ENCODE measurements around the gene IRAK1BP1.
A peak's percentile ranks its signal among the peaks of the same experiment; 100 is the strongest.
"Not testable (repeated sequence)": the region's sequence is repeated elsewhere in the genome, so short reads cannot be mapped to it uniquely, and the experiment has no call there.

IRAK1BP1 gene

DNA sequence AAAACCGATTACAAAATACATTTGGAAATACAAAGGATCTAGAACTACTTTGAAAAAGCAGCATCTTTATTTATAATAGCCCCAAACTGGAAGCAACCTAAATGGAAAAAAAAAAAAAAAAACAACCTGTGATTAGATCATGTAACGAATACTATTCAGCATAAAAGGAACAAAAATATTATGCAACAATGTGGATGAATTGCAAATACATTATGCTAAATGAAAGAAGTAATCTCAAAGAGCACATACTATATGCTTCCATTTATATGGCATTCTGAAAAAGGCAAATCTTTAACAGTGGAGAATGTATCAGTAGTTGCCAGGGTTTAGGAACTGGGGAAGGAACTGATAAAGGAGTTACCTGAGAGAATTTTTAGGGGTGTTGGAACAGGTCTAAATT, 28.9 kb downstream of the IRAK1BP1 start:
- DNase-seq = no peak

DNA sequence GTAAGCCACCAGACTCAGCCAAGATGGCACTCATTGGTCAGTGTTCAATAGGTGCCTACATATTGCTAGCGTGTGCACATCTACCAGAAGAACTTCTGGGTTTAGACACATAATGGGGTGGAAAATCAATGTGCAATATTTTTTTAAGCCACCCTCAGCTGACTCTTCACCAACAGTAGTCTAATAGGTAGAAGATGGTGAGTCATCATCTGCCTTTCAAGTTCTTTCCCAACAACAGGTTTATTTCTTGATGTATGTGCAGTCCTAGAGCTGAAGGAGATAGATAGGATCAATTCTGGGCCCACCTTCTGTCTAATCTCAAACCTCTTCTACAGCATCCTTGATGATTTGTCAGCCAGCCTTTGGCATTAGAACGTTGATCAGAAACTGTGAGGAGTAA, 41.3 kb downstream of the IRAK1BP1 start:
- no peak for DNase-seq

DNA sequence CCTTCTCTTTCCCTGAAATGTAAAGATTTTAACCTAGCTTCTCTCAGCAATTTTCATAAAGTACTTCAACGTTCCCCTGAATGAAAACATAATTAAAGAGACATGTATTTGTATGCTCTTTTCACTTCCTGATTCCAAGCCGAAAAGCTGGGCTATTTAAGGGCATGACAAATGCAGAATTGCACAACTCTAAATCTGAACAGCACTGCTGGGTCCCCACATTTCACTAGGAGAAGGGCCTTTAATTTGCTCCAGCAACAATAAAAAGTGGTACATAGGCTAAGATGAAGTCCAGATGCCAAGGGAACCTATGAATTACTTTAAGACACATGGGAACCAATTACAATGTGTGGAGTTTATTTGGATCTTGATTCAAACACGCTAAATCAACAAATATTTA, 42.0 kb downstream of the IRAK1BP1 start:
- no peak for DNase-seq

DNA sequence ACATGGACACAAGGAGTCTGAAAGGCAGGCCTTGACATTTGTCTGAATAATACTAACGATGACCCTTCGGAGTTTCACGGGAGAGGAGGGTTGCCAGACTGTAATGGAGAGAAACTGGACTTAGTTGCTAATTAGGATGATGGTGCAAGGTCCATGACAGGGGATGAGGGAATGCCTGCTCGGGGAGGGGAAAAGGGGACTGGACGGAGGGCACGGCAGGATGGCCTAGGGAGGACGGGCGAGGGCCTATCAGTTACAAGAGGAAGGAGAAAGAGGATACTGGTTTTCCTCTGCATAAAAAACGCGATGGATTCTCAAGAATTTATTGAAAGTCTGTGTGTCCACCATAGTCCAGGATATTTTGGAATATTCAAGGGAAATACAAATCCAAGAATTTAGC, 42.7 kb downstream of the IRAK1BP1 start:
- no peak for DNase-seq

DNA sequence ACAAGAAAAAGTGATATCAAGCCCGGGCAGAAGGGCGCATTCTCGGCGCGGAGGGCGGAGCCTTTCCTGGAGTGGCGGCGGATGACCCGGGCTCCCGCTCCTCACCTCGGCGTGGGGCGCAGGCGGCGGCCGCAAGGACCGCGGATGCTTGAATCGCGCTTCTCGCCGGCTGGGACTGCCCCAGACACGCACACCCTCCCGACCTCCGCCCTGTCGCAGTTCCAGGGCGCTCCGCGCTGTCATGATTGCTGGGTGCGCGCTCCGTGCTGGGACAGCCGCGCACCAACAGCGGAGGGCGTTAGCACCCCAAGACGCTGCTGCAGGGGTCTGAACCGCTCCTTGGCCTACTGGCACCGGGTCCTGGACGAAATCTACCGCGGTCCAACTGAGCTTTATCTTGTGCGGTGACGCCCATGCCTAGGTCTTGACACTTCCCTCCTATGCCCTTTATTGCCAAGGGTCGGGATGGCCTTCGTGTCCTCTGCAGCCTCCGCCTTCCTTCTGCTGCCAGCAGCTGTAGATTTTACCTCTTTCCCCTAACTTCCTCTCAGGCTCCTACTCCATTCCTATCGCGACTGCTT, 43.3 kb downstream of the IRAK1BP1 start:
- no peak for DNase-seq

DNA sequence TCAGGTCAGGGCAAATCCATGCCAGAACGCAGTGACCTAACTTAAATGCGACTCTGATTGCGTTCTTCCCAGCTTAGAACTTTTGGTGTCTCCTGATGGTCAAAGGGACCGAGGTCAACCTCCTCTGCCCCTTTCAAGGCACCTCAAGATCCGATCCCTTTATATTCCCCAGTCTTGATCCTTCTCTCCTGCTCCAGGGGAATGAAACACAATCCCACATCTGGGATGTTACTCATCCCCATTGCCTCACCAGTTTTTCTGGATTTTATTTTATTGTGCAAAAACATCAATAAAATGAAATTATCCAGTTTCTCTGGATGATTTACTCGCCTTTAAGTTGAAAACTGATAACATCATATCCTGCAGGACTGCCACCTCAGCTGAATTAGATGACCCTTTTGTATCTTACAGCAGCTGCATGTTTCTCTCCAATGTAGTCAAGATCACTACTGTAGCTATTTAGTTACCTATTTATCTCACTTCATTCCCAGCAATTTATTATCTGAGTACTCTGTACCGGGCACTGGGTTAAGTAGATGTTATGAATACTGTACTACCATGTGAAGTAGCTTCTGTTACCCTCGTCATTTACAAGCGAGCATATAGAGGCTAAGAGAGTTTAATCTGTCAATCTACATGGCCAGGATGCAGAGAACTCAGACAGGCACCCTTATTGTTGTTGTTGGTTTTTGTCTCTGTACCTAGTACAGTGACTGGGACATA, 44.0 kb downstream of the IRAK1BP1 start:
- DNase-seq = no peak

DNA sequence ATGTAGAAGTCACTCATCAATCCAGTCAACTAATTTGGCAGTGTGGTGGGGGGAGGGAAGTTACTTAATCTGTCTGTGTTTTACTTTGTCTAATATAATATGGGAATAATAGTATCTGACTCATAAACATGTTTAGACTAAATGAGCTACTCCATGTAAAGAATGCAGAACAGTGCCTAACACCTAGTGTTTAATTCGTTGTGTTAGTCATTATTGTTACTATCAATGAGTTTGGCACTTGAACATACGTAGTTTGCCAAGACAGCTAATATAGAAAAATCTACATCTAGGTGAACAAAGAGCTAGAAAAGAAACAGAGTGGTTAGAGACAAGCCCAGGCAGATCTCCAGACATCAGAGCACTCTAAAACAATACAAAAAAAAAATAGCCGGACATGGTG, 49.1 kb downstream of the IRAK1BP1 start:
- no peak for DNase-seq

DNA sequence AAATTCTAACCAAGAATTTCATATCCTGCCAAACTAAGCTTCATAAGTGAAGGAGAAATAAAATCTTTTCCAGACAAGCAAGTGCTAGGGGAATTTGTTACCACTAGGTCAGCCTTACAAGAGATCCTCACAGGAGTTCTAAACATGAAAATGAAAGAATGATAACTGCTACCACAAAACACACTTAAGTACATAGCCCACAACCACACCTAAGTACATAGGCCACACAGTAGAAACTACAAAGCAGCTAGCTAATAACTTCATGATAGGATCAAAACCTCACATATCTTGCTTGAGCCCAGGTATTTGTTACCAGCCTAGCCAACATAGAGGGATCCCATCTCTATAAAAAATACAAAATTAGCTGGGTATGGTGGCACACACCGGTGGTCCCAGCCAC, 50.4 kb downstream of the IRAK1BP1 start:
- DNase-seq = no peak

DNA sequence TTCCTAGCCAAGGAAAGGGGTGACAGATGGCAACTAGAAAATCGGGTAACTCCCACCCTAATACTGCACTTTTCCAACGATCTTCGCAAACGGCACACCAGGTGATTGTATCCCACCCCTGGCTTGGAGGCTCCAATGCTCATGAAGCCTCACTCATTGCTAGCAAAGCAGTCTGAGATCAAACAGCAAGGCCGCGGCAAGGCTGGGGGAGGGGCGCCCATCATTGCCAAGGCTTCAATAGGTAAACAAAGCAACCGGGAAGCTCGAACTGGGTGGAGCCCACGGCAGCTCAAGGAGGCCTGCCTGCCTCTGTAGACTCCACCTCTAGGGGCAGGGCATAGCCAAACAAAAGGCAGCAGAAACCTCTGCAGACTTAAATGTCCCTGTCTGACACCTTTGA, 53.8 kb downstream of the IRAK1BP1 start:
- DNase-seq = not testable (repeated sequence)

DNA sequence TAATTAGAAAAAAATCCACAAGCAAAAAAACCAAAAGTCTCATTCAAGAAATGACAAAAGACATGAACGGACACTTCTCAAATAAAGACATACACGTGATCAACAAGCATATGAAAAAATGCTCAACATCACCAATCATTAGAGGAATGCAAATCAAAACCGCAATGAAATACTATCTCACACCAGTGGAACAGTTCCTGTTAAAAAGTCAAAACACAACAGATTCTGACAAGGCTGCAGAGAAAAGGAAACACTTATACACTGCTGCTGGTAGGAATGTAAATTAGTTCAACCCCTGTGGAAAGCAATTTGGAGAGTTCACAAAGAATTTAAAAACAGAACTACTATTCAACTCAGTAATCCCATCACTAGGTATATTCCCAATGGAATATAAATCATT, 58.0 kb downstream of the IRAK1BP1 start:
- no peak for DNase-seq

DNA sequence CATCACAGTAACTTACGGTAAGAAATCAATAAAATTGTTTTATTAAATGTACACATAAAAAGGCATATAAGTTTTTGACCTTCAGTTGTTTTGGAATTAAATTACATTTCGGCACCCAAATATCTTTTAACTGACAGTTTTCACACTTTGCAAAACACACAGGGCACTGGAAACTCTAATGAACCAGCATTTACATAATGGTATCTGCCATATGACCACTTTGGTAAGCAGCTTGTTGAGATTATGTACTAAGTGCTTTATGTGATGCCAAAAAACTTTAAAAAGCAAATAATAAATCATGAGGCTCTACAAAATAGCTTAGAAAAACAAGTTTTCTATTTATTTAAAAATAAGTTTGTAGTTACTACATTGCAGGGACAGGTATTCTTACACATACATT, 68.2 kb downstream of the IRAK1BP1 start:
- no peak for DNase-seq

DNA sequence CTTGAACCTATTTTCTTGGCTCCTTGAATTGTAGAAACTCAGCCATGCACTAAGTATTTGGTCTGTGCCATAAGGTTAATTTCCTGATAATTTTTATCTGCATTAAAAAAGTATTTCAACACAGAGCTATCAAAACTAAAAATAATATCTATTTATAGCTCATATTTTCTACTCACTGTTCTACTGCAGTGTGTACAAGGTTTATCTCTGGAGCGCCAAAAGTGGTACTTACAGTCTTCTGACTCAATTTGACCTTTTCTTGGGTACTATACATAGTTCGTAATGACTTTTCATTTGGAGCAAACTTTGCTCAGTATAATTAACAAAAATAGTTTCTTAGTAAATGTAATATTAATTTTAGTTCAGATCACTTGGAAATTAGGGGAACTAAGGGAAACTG, 69.2 kb downstream of the IRAK1BP1 start:
- DNase-seq = no peak

DNA sequence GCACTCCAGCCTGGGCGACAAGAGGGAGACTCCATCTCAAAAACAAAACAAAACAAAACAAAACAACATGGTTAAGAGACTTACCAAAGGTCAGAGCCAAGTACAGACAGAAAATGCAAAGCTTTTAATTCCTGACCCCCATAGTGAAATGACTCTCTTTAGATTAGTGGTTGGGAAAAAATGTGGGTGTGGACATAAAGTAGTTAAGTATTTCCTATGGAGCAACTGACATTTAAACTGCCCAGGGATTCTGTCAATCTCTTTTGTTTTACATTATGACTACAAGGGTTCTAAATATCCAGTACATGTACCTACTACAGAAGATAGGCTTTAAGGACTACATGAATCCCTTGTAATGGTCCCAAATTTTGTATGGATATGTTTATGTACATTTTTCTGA, 75.1 kb downstream of the IRAK1BP1 start:
- DNase-seq = no peak

DNA sequence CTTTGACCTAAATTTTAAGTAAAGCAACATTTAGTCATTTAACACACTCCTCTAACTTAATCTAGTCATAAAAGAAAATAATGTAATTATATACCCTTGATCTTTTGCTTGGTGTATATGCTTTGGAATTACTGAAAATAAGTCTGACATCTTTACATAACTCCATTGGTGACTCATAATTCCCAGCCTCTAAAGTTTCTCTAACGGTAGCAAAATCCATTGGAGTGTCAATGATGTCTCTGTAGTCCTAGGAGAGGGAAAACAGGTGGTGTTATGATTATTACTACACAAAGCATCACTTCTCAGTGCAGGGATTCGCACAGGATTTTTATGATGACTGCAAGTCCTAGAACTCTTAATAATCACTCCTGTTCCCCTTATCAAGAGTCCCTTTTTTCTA, 80.2 kb downstream of the IRAK1BP1 start:
- DNase-seq = peak; percentile 3

DNA sequence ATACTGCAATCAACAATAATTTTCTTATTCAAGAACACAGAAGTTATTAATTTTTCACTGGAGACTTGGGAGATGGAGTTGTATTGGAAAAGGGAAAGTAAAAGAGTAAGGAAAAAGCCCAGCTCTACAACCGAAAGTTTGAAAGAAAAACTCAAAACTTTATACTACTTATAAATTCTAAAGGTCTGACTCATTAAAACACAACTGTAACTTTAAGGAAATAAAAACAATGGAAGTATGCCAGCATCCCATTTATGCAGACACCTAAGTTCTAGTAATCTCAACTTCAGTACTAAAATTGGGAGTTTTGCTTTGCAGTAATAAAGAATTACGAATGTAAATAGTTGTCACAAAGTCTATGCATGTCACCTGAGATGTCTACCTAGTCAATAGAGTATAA, 80.6 kb downstream of the IRAK1BP1 start:
- DNase-seq = no peak

DNA sequence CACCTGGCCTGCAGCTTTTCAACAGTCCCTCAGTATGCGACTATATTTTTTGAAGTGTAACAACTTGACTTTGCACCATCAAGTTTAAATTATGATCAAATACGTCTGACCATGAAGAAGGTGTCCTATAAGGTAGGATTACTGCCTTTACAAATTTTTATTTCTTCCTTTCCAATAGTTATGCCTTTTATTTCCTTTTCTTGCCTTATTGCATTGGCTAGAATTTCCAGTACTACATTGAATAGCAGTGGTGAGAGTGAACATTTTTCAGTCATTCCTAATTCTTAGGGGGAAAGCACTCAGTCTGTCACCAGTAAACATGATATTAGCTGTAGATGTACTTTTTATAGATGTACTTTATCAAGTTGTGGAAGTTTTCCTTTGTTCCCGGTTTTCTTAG, 81.4 kb downstream of the IRAK1BP1 start:
- no peak for DNase-seq

DNA sequence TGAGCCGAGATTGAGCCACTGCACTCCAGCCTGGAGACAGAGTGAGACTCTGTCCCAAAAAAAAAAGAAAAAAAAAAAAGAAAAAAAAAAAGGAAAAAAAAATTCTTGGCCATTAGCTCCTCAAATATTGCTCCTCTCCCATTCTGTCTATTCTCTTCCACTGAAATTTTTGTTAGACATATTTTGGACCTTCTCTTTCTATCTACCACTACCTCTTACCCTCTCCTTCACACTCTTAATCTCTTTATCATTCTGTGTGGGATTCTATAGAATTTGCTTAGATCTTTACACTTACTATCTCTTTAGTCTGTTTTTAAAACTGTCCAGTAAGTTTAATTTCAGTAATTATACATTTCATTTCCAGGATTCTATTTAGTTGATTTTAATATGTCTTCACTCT, 85.0 kb downstream of the IRAK1BP1 start:
- DNase-seq = no peak
